Prostate gland (tissue), 2 donors: Measurements from ENCODE around the gene ARSG. TPM values are rescaled to one million over a fixed set of nuclear protein-coding genes. Genes with fewer than 3 reads are reported as not detected.

ENCODE experiments used
- DNase-seq: peaks from one replicate; pipeline ENCODE4 v3.0.0-alpha.2; 2019; ENCODE audit warnings: low spot score
- H3K27ac ChIP-seq, 2 donors: fragments of 200-600 bp; sonication (generic); 2 replicates each; pipeline ENCODE4 v1.5.1; 2017 to 2019
- H3K27me3 ChIP-seq: fragments of 200-600 bp; sonication (generic); replicated peaks from 2 replicates; pipeline ENCODE4 v1.5.1; 2019; ENCODE audit not compliant: insufficient read depth
- H3K36me3 ChIP-seq, 2 donors: fragments of 200-600 bp; sonication (generic); 1 replicate in 1 of 2; 2 replicates in 1 of 2; pipeline versions ENCODE4 v1.5.1 to v1.8.1; 2017 to 2019
- H3K4me1 ChIP-seq: fragments of 200-600 bp; sonication (generic); replicated peaks from 2 replicates; pipeline ENCODE4 v1.5.1; 2019
- H3K4me3 ChIP-seq, 2 donors: fragments of 200-600 bp; sonication (generic); 2 replicates each; pipeline ENCODE4 v1.5.1; 2017 to 2019
- H3K9me3 ChIP-seq: fragments of 200-600 bp; sonication (generic); 2 replicates; pipeline ENCODE4 v1.5.1; 2017
- CTCF ChIP-seq, 4 experiments: fragments of 200-600 bp in 2 of 4; fragments of 450-650 bp in 2 of 4; sonication (generic) in 2 of 4; IDR thresholded peaks; 1 replicate in 3 of 4; 2 replicates in 1 of 4; pipeline ENCODE4 v1.5.1; 2016 to 2019; ENCODE audit warnings: antibody characterized with exemption in 4 of 4, mild to moderate bottlenecking in 2 of 4, moderate library complexity in 2 of 4
- POLR2A ChIP-seq: fragments of 450-650 bp; IDR thresholded peaks from one replicate; pipeline ENCODE4 v1.6.1; 2016; ENCODE audit warnings: antibody characterized with exemption, mild to moderate bottlenecking
- POLR2AphosphoS5 ChIP-seq: sonication (generic); formaldehyde crosslinking; IDR thresholded peaks from one replicate; pipeline ENCODE4 v1.6.1; 2017; ENCODE audit warnings: antibody characterized with exemption
- WGBS: methylation state at CpG from one replicate; pipeline ENCODE4 v1.1.5; 2018; 5-methylcytosine and 5-hydroxymethylcytosine counted together
- intact Hi-C: fragments of 100-400 bp; cut with DNase I; formaldehyde crosslinking; loops from one replicate; pipeline ENCODE4 v1.14.2; 2022
- total RNA-seq, 2 donors: library from RNA; depleted of rRNA; stranded (reverse); fragments of >200 nt; gene quantifications; one replicate each; pipeline ENCODE4 v1.1.0, GENCODE V29; 2016

ARSG gene
- total RNA-seq, 2 donors from 2014 or later = 1.5 to 8.3 TPM

- no peaks in the 10 kb centered on the region for H3K36me3 ChIP-seq
- DNase-seq = no peak
- TF ChIP-seq POLR2AphosphoS5 = no peak
- TF ChIP-seq POLR2A = no peak
- no peak for TF ChIP-seq CTCF (IDR thresholded peaks at IDR 0.05)
- H3K27me3 ChIP-seq = no peaks in the 10 kb centered on the region
- no peak overlapping the region for H3K4me3 ChIP-seq
- H3K4me1 ChIP-seq = no peaks in the 10 kb centered on the region
- peak overlapping the region in 1 of 2 donors; percentile 39 for H3K27ac ChIP-seq
- intact Hi-C loops = loop anchor here (10.0 kb wide), 1 partner anchor 127 kb away; no protein-coding TSS in a partner anchor
- H3K9me3 ChIP-seq = no peaks in the 10 kb centered on the region
- WGBS = 86% methylated on average over 16 of the region's 16 CpGs
Observed at GRCh38 chr17:68391561-68392268, 100.4 kb downstream of the ARSG start.

DNA sequence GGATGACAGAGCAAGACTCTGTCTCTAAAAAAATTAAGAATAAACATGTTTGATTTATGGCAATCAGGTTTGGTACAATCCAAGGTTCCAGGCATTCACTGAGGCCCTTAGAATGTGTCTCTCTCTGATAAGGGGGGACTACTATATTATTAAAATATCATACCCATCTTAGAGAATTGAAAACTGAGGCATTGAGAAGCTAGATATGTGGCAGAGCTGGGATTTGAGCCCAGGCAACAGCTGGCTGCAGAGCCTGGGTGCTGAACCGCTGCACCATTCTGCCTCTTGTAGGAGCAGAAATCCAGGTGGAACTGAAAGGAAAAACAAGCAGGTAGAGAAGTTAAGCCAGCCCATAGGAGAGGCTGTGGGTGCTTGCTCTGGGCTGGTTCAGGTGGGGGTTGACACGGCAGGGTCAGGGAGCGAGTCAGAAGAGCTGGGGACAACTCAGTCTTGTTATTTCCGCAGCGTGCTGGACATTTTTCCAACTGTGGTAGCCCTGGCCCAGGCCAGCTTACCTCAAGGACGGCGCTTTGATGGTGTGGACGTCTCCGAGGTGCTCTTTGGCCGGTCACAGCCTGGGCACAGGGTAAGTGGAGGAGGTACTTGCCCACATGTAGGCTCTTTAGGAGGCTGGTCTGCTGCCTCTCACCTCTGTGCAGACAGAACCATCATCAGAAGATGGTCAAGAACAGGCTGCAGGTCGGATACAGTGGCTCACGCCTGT lies 103.5 kb downstream of the ARSG start:
- H3K27me3 ChIP-seq = no peaks in the 10 kb centered on the region
- 97% methylated on average over 12 of the region's 12 CpGs for WGBS
- no peaks in the 10 kb centered on the region for H3K9me3 ChIP-seq
- H3K4me3 ChIP-seq = no peak overlapping the region
- no peak for TF ChIP-seq POLR2AphosphoS5
- TF ChIP-seq CTCF (IDR thresholded peaks at IDR 0.05) = no peak
- no peak for TF ChIP-seq POLR2A
- intact Hi-C loops = loop anchor here (5.0 to 10.0 kb wide), 2 partner anchors 42 to 130 kb away; no protein-coding TSS in a partner anchor
- H3K36me3 ChIP-seq = no peaks in the 10 kb centered on the region
- H3K4me1 ChIP-seq = no peaks in the 10 kb centered on the region
- H3K27ac ChIP-seq = no peak overlapping the region
- no peak for DNase-seq

GRCh38 chr17:68396226-68397107 lies 105.2 kb downstream of the ARSG start:
- Histone ChIP-seq H3K36me3 (no peaks in the 10 kb centered on the region), H3K27ac (no peak overlapping the region), H3K9me3 (no peaks in the 10 kb centered on the region), H3K4me3 (no peak overlapping the region), H3K4me1 (no peaks in the 10 kb centered on the region), H3K27me3 (no peaks in the 10 kb centered on the region)
- DNase-seq = no peak
- 74% methylated on average over 10 of the region's 10 CpGs for WGBS
- intact Hi-C loops = loop anchor here (5.0 to 10.0 kb wide), 2 partner anchors 44 to 132 kb away; no protein-coding TSS in a partner anchor
- TF ChIP-seq POLR2AphosphoS5 (no peak), CTCF (IDR thresholded peaks at IDR 0.05) (no peak), POLR2A (no peak)

GRCh38 chr17:68397108-68397536 lies 105.8 kb downstream of the ARSG start:
- Histone ChIP-seq H3K4me3 (no peak overlapping the region), H3K27ac (no peak overlapping the region), H3K9me3 (no peaks in the 10 kb centered on the region), H3K36me3 (no peaks in the 10 kb centered on the region), H3K27me3 (no peaks in the 10 kb centered on the region), H3K4me1 (no peaks in the 10 kb centered on the region)
- DNase-seq = no peak
- intact Hi-C loops = loop anchor here (5.0 to 10.0 kb wide), 2 partner anchors 45 to 132 kb away; no protein-coding TSS in a partner anchor
- TF ChIP-seq POLR2A (no peak), CTCF (IDR thresholded peaks at IDR 0.05) (no peak), POLR2AphosphoS5 (no peak)
- WGBS = 70% methylated on average over 7 of the region's 7 CpGs
